K562 treated with DMSO at 1 percent for 24 hours (cell line): ENCODE measurements around the gene SLC7A9. TPM values are rescaled to one million over a fixed set of nuclear protein-coding genes. Genes with fewer than 3 reads are reported as not detected.

Experiments
- total RNA-seq: library from RNA; unstranded; fragments of 300-600 nt; gene quantifications from 2 replicates; pipeline ENCODE4 v1.2.3, GENCODE V29; 2022; ENCODE audit warnings: low read depth; ENCODE audit not compliant: insufficient read depth

The SLC7A9 gene
- not detected in 2 replicates for total RNA-seq

DNA sequence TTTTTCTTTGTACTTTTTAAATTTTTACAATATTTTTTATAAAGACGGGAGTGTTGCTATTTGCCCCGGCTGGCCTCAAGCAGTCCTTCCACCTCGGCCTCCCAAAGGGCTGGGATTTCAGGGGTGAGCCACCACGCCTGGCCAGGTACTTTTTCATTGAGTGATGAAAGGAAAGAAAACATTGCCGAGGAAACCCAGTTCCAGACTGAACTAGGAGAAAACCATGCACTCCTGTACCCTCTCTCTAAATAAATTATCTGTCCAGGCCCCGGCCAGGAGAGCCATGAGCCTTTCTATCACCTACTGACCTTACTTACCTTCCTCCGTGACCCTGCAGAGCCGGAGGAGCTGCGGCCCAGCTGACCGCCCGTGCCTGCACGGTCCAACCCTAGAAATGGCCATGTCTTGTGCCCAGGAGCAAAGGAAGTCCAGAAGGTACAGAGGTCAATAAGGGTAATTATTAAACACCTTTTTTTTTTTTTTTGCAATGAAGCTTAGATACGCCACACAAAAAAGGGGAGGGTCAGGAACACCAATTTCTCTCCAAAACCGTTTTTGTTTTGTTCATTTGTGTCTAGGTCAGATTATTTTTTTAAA is at the start of gene SLC7A9:
TSS of gene SLC7A9 (minus strand) at position 399 of the 597 bp plus-strand sequence. CDS start 1,233 bp downstream, outside the sequence.

Other genes starting within 250 kb of the SLC7A9 start
- gene ANKRD27, start 194.6 kb downstream of the SLC7A9 start, total RNA-seq = 26.9 and 31.1 TPM in 2 replicates
- 1.2 and 1.8 TPM in 2 replicates for gene RGS9BP, start 193.9 kb downstream of the SLC7A9 start, total RNA-seq
- gene NUDT19, start 177.9 kb downstream of the SLC7A9 start, total RNA-seq = 16.2 and 16.4 TPM in 2 replicates
- not detected in 2 replicates for gene TDRD12, start 150.0 kb downstream of the SLC7A9 start, total RNA-seq
- gene CEP89, start 102.2 kb upstream of the SLC7A9 start, total RNA-seq = 12.1 and 14.4 TPM in 2 replicates
- gene FAAP24, start 102.5 kb upstream of the SLC7A9 start, total RNA-seq = 7.7 and 12.1 TPM in 2 replicates
- 6.0 and 7.2 TPM in 2 replicates for gene RHPN2, start 195.1 kb upstream of the SLC7A9 start, total RNA-seq
- gene GPATCH1, start 211.4 kb upstream of the SLC7A9 start, total RNA-seq = 5.1 and 6.7 TPM in 2 replicates